GM18867 (cell line): Measurements from ENCODE around the gene CASD1.
A peak's percentile ranks its signal among the peaks of the same experiment; 100 is the strongest.

Source experiments
- ATAC-seq: cut with Tn5 transposase; IDR thresholded peaks from one replicate; pipeline ENCODE4 v1.9.1; 2021; ENCODE audit warnings: mild to moderate bottlenecking, moderate library complexity; ENCODE audit not compliant: unreplicated experiment

The CASD1 gene

GRCh38 chr7:94509264-94509886 is at the start of gene CASD1:
TSS of gene CASD1 (plus strand) at chr7:94509809. CDS start at chr7:94510085, 276 bp downstream.
- peak; percentile 69 for ATAC-seq

DNA sequence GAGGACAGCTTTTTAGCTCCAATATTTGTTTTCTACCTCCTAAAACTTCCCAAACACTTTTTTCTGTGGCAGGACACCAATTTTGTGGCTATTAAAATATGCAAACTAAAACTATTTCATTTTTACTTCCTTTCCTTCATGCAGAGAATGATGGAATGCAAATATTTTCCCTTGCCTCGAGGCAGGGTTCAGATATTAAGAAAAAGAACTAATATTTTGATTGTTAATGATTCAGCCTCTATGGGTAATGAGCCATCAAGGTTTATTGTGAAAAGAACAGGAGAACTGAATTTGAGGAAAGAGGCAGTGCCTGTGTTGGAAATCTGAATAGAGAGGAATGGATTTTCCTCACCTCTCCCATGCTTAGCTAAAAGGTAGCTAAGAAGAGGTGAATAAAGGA is 43.1 kb upstream of the CASD1 start:
- ATAC-seq = no peak

GRCh38 chr7:94471604-94472003 is 38.0 kb upstream of the CASD1 start:
- ATAC-seq = no peak

DNA sequence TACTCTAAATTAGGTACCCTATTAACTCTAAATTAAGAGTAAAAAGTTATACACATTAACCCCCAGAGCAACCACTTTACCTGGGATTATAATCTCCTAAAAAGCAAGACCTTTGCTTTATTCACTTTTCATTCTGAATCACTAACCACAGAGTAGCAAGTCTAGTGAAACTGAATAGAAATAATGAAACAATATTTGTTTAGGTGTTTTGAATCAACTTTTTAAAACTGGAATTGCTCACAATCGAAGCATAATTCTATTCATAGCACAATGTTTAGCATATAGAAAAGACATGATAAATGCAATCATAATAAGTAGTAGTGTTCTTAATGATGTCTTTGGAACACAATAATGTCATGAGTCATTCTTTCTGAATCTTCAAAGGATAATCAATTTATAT is 37.0 kb upstream of the CASD1 start:
- ATAC-seq = peak; percentile 56

GRCh38 chr7:94476251-94476840 is 33.3 kb upstream of the CASD1 start:
- ATAC-seq = no peak

DNA sequence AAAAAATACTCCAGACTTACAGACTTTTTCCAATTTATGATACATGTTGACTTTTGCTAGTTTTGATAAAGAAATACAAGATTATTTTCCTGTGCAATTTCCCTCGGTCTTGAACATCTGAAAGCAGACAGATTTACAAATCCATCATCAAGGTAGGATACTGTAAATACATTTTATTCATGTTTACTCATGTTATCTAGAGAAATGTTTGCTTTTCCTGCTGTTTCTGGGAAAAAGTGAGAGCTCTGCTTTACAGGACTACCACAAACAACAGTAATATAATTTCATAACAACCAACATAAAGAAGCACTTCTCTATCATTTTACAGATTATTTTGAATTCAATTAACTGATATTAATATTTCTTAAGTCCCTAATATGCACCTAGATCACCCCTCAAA is 31.7 kb upstream of the CASD1 start:
- ATAC-seq = no peak

GRCh38 chr7:94478648-94479214 is 30.9 kb upstream of the CASD1 start:
- no peak for ATAC-seq

DNA sequence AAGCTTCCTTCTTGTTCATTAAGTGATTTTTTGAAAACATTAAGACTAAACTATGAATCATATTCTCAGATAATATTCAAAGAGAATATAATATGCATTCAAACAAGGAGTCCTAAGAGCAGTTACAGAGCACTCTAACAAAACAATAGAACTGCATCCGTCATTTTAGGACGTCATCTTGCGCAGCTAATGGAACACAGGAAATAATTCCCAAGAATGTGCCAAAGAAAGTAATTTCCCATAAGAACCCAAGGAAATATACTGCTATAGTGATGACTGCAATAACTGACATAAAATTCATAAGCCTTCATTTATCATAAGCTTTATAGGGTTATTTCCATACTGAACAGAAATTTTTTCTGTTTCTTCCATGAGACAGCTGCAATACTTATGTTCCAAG is 28.3 kb upstream of the CASD1 start:
- no peak for ATAC-seq

GRCh38 chr7:94482796-94483195 is 26.8 kb upstream of the CASD1 start:
- ATAC-seq = no peak

DNA sequence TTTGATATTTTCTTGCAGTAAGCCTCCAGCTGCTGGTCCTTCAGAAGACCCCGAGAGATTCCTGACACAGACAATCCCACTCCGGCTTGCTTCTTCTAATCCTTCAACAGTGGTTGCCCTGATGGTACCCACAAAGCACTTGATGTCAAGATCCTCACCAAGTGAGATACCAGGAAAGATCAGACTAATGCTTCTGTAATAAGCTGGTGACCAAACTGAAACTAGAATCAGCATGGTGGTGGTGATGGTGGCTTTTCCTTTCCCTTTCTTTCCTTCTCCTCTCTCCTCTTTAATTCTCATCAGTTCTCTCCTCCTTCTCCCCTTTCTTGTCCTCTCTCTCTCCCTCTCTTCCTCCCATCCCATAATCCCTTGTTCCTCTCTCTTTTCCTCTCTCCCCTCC is 25.8 kb upstream of the CASD1 start:
- peak; percentile 44 for ATAC-seq

DNA sequence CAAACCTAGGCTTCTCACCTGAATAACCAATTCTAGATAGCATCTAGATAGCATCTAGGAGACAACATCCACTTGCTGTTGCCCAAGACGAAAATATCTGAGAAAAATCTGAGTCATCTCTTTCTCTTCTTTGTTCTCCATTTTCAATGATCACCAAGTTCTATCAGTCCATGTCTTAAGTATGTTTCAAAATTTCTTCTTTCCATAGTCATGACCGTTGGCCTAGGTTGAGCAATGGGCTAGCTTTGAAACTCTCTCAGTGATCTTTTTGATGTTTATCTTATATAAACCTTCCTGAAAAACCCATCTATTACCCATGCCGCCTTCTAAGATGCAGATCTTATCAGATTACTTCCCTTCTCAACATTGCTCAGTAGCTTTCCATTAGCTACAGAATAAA is 23.4 kb upstream of the CASD1 start:
- no peak for ATAC-seq

GRCh38 chr7:94491410-94491809 is 18.2 kb upstream of the CASD1 start:
- ATAC-seq = no peak

DNA sequence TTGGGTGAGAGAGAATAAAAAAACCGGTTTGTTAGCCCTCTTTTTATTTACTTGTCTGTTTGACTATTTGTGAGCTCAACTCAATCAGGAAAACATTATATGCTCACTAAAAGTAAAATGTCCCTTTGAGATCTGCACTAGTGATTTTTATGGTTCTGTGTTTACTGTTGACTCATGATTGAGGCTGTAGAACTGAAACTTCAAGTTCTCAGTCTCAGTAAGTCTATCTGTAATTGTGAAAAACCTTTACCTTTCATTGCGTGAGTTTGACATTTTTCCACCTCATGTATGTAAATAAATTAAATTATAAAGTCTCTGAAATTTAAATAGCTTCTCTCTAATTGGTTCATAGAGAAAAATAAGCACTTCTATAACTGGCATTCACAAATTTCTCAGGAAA is 17.0 kb upstream of the CASD1 start:
- ATAC-seq = peak; percentile 99

DNA sequence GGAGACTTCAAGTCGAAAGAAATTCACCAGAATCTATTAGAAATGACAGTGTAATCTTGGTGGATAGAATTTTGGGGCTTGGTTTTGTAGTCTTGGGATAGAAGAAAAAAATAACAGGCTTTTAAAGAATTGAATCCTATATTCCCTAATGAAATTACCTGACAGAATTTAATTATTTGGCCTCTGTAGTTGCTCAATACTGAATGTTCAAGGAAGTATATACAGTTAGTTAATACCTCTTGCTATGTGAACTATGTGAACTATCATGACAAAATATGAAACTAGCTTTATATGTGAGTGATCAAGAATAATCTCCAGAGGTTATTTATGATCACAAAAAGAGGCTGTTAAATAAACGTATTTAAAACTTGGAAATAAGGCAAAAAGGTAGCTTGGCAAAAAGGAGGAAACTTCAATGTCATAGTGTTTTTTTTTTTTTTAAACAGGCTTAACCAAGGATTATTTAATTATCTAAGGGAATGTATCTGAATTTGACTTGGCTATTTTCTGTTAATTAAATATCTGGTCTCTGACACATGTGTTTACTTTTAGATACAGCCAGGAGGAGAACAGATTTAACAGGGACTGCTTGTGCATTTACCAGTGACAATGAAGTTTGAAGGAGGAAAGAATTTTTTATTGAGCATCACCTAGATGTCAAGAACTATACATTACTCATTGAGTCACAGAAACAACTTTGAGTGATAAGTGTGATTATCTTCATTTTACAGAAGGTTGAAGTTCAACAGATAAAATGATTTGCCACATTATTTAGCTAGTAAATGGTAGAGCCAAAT is 11.5 kb upstream of the CASD1 start:
- no peak for ATAC-seq

DNA sequence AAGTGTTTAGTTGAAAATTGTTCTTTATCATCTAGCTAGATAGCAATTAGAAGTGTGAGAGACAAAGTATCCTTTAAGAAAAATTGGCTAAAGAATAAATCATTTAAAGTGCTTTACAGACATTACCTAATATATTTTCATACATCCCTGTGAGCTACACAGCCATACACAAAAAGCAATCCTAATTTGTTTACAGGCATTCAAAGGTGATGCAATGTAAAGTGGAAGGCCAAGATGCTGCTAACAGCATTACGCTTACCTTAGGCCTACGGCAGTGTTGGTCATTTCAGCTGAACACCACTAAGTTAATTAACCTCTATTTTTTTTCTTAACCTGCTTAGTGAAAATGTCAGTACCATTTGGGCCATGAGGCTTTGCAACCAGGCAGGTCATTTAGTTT is 10.7 kb upstream of the CASD1 start:
- ATAC-seq = no peak

DNA sequence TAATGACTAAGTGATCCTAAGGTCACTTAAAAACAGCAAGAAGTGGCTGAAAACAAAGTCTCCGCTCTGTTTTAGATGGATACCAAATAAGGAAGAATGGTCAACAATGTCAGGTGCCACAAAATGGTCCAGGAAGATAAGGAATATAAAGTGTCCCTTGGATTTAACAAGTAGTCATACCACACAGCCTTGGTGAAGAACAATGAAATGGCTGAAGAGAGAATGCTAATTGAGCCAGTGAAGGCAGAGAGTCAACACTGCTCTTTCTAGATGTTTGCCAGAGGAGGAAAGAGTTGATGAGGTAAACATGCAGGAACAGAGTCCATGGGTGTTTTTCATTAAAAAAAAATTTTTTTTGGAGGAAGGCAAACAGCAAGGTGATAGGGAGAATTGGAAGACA is 2.1 kb upstream of the CASD1 start:
- no peak for ATAC-seq

DNA sequence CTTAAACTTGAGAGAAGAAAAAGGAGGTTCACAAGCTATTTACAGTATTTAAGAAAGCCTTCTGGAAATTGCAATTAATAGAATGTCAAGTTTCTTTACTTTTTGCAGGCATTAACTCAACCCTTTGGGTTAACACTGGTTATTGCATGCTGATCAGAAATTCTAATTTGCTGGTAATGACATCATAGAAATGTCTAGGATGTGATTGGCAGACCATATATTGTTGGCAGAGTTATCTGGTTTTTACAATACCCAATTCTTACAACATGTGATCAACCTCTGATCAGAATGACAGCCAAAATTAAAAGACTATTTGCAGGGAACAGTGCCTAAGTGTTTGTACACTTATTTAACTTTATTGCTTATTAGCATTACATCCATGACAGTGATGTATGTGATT is 1.6 kb upstream of the CASD1 start:
- no peak for ATAC-seq

DNA sequence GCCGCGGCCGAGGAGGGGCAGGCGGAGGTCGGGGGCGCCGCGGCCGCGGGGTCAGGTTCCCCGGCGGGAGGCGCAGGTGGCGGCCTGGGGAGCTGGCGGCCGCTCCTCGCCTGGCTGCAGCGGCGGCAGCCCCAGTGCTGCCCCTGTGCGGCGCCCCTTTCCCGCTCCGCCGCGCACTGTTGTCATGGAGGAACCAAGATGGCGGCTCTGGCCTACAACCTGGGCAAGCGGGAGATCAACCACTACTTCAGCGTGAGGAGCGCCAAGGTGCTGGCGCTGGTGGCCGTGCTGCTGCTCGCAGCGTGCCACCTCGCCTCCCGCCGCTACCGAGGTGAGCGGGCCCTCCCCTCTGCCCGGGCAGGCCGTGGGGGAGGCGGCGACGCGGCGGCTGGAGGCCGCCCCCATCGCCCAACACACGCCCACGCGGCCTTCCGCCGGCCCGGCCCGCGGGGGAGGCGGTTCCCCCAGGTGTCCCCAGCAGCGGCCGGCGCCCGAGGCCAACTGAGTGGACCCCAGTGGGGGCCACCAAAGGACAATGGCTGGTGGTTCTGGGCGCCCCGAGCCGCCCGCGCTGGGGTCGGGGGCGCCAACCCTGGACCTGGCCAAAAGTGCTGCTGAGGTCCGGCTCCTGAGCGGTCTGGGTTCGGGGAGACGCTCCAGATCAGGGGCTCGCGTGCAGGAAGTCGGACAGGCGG is 425 bp downstream of the CASD1 start:
- peak; percentile 81 for ATAC-seq

GRCh38 chr7:94510582-94511496 is 1.2 kb downstream of the CASD1 start:
- peak; percentile 17 for ATAC-seq

GRCh38 chr7:94511718-94512117 is 2.1 kb downstream of the CASD1 start:
- ATAC-seq = no peak
